Astrocyte (in vitro differentiated cells and primary cell): ENCODE data around the gene SET.

Experiments
- EZH2 ChIP-seq: IDR thresholded peaks from 2 replicates; pipeline ENCODE4 v1.6.1; 2012; ENCODE audit warnings: mild to moderate bottlenecking, low read length, inconsistent platforms; ENCODE audit not compliant: insufficient read depth
- TF ChIP-seq, protein P1 (sequence below): IDR thresholded peaks from 2 replicates; pipeline ENCODE4 v1.5.1; 2011; ENCODE audit warnings: low read depth, mild to moderate bottlenecking, inconsistent platforms, low read length, moderate library complexity; ENCODE audit not compliant: insufficient read depth

- TF ChIP-seq, protein P1, sequence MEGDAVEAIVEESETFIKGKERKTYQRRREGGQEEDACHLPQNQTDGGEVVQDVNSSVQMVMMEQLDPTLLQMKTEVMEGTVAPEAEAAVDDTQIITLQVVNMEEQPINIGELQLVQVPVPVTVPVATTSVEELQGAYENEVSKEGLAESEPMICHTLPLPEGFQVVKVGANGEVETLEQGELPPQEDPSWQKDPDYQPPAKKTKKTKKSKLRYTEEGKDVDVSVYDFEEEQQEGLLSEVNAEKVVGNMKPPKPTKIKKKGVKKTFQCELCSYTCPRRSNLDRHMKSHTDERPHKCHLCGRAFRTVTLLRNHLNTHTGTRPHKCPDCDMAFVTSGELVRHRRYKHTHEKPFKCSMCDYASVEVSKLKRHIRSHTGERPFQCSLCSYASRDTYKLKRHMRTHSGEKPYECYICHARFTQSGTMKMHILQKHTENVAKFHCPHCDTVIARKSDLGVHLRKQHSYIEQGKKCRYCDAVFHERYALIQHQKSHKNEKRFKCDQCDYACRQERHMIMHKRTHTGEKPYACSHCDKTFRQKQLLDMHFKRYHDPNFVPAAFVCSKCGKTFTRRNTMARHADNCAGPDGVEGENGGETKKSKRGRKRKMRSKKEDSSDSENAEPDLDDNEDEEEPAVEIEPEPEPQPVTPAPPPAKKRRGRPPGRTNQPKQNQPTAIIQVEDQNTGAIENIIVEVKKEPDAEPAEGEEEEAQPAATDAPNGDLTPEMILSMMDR = no peak
- TF ChIP-seq EZH2 = no peak
Observed at GRCh38 chr9:128683340-128684064, 5.5 kb upstream of the SET start.
